Measurements from ENCODE around the gene LHFPL2. TPM values are rescaled to one million over a fixed set of nuclear protein-coding genes. Genes with fewer than 3 reads are reported as not detected.

LHFPL2 gene
- total RNA-seq, 4 donors from 2014 or later, result 2.2 to 11.1 (median 6.2) TPM

GRCh38 chr5:78447775-78448424 lies 200.7 kb downstream of the LHFPL2 start:
- 86 to 95% methylated on average over 2 of the region's 3 CpGs for WGBS, 2 donors
- TF ChIP-seq, protein P1, sequence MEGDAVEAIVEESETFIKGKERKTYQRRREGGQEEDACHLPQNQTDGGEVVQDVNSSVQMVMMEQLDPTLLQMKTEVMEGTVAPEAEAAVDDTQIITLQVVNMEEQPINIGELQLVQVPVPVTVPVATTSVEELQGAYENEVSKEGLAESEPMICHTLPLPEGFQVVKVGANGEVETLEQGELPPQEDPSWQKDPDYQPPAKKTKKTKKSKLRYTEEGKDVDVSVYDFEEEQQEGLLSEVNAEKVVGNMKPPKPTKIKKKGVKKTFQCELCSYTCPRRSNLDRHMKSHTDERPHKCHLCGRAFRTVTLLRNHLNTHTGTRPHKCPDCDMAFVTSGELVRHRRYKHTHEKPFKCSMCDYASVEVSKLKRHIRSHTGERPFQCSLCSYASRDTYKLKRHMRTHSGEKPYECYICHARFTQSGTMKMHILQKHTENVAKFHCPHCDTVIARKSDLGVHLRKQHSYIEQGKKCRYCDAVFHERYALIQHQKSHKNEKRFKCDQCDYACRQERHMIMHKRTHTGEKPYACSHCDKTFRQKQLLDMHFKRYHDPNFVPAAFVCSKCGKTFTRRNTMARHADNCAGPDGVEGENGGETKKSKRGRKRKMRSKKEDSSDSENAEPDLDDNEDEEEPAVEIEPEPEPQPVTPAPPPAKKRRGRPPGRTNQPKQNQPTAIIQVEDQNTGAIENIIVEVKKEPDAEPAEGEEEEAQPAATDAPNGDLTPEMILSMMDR (IDR thresholded peaks at IDR 0.05), result no peak
- TF ChIP-seq POLR2A (IDR thresholded peaks at IDR 0.05), result no peak

More at GRCh38 chr5:78447775-78448424, 200.7 kb downstream of the LHFPL2 start:
- Histone ChIP-seq H3K27me3 (no peaks in the 10 kb centered on the region), H3K27ac (no peak overlapping the region), H3K4me3 (no peak overlapping the region), H3K36me3 (peaks cover 0 to 25% (median 0%) of the 10 kb centered on the region in 3 donors), H3K4me1 (no peaks in the 10 kb centered on the region), H3K9me3 (no peaks in the 10 kb centered on the region)
- no peak for DNase-seq
- intact Hi-C loops (cut with DNase I), result no loop called here

Data from esophagus squamous epithelium (tissue), 5 donors.